SHP77 treated with DMSO at 0.1 percent for 48 hours (cell line): ENCODE data around the gene OXER1.
A peak's percentile ranks its signal among the peaks of the same experiment; 100 is the strongest.

Experiments used
- DNase-seq: peaks from one replicate; lab custom pipeline; 2025; lab: John Stamatoyannopoulos, UW

OXER1 gene, protein sequence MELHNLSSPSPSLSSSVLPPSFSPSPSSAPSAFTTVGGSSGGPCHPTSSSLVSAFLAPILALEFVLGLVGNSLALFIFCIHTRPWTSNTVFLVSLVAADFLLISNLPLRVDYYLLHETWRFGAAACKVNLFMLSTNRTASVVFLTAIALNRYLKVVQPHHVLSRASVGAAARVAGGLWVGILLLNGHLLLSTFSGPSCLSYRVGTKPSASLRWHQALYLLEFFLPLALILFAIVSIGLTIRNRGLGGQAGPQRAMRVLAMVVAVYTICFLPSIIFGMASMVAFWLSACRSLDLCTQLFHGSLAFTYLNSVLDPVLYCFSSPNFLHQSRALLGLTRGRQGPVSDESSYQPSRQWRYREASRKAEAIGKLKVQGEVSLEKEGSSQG

DNA sequence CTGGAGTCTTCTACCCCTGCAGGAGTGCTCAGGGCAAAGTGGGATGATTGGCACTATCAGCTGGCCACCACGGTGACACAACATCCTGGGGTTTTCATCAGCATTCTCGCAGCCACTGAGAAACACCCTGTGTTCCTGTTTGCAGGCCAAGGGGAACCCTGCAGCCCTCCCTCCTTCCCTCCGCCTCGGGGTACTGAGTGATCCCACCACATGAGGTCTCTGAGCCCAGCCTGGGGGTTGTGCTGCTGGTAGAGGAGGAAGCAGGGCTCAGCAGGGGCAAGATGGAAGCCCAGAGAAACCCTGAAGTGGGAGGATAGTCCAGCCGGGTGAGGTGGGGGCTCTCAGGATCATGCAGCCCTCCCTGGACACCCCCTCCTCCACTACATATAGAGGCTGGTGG, at the start of gene OXER1:
Gene OXER1, minus strand, starts transcription at position 40 of the 400 bp plus-strand sequence. CDS start 73 bp downstream, outside the sequence.
- no peak for DNase-seq

DNA sequence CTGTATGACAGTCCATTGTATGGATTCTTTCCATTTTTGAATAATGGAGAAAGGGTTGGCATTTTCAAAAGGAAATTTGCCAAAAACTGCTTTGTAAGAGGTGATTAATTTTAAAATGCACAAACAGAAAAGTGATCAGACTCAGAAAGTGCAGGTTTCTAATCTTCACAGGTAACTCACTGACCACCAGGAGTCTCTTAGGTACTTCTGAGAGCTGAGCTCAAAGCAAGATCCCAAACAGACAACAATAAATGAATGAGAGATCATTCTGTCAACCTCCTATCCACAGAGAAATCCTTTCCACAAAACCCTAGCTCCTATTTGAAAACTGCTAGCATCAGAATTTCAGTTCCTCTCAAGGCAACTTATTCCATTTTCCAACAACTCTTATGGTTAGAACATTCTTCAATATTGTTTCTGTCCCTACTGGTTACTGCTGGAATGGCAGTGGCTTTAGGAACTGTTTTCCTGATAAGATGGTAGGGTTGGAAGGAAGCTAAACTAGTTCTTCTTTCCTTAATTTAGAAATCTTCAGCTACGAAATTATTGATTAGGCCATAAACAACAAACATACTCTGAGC, 49.1 kb upstream of the OXER1 start:
- peak; percentile 34 for DNase-seq

DNA sequence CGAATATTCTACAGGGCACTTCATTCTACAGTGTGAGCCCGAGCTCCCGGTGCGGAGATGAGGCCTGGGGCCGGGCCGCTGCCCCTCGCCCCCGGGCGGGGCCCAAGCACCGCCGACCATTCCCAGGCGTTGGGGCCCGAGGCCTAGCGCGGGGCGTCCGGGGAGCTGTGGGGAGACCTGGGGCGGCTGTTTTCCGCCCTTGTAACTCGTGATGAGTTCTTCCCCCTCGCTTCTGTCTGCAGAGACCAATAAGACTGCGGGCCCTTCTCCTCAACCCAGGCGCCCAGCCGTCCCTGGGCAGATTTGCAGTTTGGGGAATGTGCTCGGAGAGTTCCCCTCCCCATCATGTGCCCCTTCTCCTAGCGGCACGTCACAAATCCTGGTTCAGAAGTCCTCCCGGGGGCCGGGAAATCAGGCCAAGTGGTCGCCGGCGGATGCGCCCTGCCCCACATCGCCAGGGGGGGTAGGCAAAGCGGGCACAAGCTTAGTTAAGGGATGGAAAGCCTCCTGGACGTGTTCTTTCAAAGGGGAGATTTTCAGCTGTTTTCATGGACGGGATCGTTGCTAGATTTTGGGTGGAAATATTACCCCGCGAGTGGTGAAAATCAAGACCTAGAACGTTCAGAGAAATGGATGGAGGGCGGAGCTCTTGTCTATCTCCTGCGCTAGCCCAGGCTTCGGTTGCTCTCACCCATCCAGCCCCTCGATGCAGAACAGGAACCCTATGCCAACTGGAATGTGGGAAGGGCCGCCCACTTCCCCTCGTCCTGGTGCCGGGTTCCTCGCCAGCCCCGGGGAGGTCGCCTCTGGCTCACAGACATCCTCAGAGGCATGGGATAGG, 47.3 kb upstream of the OXER1 start:
- DNase-seq = peak; percentile 60

DNA sequence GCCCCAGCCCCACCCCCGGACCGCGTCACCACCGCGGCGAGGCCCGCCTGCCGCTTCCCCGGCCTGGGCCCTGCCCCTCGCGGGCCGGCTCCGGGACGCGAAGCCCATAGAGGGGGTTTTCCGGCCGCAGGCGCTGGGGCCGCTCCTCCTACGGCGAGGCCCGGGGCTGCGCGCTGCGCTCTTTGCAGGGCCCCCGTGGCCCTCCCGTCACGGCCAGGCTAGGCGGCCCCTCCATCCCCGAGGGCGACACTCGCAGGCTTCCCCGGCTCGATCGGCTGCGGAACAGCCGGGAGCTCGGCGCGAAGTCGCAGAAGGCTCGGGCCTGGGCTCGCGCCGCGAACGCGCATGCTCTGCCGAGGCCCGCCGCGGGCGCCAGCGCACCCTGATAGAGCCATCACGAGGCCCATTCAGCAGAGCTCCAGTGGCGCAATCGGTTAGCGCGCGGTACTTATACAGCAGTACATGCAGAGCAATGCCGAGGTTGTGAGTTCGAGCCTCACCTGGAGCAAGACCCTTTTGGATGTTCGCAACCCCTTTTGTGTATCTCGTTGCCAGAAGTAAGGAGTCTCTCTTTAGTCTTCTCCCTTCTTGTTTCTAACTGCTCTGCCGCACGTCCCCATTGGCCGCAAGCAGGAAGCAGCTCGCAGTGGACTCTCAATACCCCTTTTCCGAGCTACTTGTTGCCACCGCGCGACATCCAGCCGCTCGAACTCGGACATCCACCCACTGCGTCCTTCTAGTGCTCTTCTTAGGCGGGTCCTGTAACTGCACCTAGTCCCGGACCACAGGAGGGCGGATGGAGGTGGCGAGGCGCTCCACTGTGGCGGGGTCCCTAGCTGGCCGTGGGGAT, 46.4 kb upstream of the OXER1 start:
- DNase-seq = peak; percentile 83

DNA sequence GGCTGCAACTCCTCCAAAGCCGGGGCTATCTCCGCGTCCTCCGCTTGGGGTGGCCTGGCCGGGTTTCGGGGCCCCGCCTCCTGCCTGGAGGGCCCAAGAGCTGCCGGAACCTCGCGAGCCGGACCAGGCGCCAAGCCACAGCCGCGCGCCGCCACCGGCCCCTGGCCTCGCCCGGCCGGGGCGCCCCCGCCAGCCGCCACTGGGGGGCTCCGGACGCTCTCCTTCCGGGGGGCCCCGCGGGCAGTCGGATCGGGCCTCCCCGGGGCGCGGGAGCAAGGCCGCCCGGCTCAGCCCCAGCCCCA, 45.8 kb upstream of the OXER1 start:
- DNase-seq = peak; percentile 44

DNA sequence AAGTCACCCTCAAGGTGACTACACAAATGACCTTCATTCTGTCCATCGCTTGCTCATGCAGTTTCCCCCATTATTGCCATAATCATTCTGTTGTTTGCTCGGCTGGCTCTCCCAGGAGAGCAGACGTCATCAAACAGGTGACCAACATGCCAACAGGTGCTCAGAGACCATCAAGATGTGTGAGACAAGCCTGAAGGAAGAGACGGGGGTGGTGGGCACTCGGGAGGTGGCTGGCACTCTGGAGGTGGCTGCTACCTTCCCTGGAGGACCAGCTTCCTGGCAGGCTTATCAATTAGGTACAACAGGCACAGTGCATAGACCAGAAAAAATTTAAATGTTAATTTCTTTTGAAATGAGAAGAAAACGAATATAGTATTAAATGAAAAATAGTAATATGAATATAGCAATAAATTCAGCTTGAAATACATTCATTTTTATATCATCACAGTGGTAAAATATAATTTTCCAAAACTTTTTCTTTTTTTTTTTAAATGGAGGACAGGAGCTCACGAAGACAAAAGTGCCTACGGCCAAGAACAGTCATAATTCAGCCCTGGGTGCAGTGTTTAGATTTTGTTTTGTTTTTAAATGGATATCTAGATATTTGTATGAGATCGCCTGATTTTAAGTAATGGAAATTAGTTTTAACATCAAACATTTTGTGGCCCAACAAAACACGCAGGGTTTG, 45.3 kb upstream of the OXER1 start:
- peak; percentile 51 for DNase-seq

DNA sequence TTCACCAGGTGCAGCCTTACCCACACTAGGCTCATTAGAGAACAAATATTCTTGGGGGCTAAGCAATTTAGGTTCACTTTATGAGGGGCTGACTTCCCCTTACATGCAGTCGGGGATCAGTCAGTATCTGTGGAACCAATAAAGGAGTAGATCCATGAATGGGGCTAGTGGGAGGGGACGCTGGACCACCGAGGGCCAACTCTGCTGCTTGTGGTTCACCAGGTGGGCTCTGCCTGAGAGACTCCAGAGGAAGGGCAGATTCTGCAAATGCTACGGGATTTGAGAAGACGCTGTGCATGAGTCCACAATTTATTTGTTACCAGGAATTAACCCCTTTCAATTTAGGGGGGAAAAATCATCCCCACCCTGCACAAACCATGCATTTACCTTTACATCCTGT, 44.4 kb upstream of the OXER1 start:
- no peak for DNase-seq

DNA sequence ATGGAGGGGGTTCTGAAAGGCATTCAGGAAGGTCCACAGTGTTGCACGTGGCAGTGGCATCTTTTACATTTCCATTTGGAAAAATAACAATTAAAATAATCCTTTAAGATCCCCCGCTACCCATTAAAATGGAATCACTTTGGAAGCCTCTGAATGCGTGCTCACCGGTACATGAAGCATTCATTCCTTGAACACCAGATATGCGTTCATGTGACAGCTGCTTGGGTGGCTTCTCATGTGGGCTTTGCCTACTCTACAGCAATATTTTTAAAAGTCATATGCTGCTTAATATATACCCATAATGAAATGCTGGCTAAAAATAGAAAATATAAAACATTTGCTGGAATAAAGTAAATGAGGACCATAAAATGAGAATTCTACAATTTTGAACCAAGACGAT, 42.9 kb upstream of the OXER1 start:
- DNase-seq = no peak

DNA sequence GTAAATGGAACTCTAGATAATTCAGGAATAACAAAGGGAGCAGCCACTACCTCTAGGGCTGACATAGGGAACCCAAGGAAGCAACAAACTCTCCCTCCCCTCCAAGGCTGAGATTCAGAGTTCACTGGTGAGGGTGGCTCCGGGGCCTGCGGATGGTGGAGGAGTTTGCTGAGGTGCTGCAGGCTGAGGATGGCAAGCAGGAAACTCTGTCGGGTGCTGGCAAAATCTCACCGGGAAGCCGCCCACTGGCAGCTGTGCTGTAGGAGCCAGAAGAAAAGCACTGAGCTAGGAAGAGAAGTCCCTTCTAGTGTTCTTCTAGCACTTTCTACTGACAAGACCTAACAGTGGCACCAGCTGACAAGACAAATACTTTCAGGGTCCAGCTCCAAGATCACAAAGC, 41.0 kb upstream of the OXER1 start:
- no peak for DNase-seq

DNA sequence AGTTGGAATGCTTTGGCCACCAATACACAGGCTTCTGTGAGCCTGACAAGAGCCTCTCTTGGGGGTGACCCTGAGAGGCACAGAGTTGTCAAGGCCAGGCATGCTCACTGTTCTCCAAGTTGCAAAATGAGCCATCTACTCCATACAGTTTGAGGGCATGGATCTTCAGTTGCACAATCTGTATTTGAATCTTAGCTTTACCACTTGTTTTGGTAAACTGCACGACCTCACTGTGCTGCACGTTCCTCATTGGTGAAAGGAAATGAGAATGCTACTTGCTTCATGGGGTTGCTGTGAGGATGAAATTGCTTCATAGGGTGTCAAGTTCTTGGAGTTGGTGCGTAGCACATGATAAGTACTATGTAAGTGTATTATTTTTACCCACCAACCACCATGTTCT, 40.4 kb upstream of the OXER1 start:
- DNase-seq = no peak

DNA sequence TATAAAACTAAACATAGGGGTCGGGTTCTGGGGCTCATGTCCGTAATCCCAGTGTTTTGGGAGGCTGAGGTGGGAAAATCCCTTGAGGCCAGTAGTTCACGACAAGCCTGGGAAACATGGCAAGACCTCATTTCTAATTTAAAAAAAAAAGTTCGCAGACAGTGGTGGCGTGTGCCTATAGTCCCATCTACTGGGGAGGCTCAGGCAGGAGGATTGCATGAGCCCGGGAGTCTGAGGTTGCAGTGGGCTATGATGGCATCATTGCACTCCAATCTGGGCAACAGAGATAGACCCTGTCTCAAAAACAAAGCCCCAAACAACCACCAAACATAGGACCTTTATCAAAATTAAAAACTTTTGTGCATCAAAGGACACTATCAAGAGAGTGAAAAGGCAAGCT, 38.2 kb upstream of the OXER1 start:
- DNase-seq = no peak

DNA sequence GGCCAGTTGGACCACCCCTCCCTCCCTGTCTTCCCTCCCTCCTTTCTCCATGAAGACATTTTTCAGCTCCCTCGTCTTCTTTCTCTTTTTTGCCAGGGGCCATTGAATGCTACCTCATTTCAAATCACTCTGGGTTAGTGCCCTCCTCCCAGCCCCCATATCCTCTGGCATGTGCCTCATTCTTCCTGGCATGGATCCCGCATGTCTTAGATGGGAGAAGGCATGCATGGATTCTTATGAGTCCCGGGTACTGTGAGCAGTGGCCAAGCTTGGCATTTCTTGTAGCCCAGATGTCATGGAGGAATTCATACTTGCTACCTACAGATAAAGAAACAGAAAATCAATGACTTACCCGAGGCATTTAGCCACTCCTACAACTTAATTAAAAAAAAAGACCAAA, 37.4 kb upstream of the OXER1 start:
- no peak for DNase-seq

DNA sequence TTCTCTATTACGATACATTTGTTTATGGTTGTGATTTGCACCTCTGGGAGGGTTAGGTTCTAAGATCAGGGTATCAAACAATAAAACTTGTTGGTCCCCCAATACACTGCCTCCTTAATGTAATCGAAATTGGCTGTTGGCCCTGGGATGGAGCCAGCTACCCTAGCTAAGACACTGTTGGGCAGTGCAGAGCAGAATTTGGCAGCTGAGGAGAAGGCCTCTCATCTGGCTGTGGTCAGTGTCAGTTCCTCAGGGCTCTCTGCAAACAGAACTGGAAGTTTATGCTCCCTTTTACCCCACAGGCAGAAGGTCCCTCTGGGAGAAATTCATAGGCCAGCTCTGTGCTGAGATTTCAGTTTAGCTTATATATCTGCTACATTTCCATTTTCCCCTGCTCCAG, 37.0 kb upstream of the OXER1 start:
- no peak for DNase-seq

DNA sequence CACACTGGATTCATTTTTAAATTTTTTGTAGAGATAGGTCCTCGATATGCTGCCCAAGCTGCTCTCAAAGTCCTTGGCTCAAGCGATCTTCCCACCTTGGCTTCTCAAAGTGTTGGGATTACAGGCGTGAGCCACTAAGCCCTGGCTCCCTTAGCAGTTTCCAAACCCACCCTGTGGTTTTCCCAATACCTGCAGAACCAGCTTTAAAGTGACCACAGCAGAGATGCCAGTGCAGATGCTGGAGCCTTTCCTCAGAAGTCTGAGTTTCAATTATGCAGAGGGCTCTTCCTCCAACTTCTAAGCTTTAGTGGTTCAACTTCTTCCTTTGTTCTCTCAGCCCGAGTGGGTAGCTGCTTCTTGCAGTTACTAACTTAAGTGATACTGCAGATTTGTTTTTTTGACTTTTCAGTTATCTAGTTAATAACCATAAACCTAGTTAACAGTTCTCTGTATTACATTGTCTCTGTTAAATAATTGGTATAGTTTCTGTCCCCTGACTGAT, 36.6 kb upstream of the OXER1 start:
- no peak for DNase-seq

DNA sequence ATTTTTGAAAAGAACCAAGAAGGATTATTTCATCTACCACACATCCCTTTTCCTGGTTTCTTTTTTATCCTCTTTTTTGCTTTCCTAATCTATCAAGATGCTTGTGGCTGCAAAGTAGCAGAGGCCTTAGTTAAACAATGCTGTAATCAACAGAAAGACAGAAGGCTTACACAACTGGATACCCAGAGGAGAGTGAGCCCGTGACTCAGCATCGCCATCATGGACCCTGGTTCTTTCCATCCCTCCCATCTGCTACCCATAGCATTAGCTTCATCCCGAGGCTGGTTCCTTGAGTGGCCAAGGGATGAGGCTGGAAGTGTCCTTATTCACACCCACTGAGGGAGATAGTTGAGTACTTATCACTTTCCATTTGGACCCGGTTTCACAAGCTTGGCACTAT, 35.9 kb upstream of the OXER1 start:
- no peak for DNase-seq

DNA sequence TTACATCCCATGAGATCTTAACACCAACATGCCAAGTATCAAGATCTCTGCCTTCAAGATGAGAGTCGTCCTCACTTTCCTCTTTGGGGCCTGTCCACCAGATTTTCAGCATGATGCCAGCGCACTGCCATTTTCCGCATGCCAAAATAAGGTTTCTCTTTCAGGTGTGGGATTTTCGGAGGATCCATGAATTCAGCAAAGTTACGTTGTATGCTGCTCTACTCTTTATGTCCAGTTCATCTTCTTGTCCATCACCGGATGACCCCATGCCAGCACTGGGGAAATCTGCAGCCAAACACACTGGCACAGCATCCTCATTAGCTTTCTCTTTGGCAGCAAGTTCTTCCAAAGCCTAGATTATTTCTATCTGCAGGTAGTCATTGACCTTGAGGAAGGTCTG, 33.3 kb upstream of the OXER1 start:
- no peak for DNase-seq

DNA sequence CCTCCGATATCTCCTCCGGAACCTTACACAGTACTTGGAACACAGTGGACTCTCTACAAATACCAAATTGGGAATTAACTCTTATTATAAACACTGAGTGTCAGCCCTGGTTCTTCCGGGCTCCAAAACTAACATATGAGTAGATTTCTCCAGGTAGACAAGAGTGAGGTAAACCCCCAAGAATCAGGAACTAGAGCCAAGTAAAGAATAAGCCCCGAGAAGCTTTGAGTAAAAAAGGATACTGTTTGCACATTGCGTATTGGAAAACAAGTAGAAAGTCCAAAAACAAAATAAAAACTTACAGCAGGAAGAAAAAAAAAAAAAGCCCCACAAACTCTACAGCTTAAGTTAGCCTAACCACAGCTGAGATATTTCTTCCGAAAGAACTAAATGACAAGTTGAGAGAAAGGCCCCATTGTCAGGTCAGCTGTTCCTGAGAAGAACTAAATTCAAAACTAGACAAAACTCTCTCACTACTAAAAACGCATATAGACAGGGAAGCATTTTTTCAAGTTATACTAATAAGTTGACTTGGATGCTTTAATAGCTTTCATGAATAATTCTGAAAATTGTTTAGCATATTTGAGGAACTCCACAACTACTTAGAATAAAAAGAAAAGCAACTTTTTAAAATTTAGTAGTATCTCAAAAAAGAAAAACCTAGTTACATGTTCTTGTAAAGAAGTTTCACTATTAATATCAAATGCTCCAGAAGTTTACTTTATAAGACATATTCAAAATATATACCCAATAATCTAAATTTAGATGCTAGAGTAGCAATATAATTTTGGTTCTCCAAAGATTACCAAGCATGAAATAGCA, 32.7 kb upstream of the OXER1 start:
- DNase-seq = no peak

DNA sequence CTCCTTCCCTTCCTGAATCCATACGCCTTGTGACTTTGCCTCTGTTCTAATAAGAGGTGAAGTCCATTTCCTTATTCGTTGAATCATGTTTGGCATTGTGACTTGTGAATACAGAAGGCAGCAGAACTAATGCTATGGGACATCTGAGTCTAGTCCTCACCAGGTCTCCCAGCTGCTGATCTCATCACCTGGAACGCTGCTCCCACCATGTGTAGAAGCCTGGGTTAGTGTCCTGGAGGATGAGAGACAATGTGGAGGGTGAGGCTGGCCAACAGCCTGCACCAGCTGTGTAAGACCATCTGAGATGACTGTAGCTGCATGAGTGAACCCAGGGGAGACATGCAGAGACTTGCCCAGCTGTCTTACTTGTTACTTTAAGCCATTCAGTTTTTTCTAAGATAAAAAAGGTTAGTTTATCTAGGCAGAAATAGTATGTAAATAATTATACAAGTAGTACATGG, 31.9 kb upstream of the OXER1 start:
- no peak for DNase-seq

DNA sequence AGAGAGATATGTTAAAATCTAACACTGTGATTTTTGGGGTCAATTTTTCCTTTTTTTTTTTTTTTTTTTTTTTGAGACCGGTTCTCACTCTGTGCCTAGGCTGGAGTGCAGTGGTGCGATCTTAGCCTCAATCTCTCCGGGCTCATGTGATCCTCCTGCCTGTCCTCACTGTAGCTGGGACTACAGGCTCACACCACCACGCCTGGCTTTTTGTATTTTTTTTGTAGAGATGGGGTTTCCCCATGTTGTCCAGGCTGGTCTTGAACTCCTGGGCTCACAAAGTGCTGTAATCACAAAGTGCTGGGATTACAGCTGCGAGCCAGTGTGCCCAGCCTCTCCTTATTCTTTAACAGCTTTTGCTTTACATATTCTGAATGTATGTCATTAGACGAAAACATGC, 31.3 kb upstream of the OXER1 start:
- DNase-seq = no peak

DNA sequence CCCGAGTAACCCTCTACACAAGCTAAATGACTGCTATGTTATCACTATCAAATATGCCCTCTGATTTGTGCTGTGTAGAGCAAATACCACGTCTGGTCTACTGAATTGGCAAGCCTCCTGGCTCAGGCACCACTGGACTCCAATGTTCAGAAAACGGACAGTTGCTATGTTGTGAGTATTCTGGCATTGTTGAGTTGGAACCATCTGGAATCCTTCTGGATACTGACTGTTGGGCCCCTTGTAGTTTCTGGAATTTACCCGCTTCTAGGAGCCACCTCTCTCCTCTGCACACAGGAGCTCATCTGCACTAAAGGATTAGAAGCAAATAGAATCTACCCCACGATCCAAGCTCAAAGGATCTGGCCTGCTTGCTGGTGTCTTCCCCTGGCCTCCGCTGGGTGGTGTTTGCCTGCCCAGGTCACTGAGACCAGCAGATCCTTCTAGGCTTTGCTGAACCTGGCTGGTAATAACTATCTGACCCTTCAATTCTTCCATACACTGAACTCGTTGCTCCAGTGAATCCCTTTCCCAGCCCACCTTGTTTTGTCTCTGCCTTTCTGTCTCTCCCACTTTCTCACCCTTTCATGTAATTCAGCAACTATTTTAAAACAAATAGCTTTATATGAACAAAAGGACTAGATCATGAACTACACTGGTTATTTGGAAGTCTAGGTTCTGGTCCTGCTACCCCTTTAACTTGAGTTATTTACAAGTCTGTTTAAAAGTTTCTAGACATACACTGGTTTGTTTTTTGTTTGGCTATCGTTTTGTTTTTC, 30.5 kb upstream of the OXER1 start:
- no peak for DNase-seq
